HepG2 (cell line): ENCODE results near the gene EFNA3. TPM values are rescaled to one million over a fixed set of nuclear protein-coding genes. Genes with fewer than 3 reads are reported as not detected.

Experiments used
- EHMT2 ChIP-seq: fragments of 200-600 bp; sonication (generic); IDR thresholded peaks from 2 replicates; pipeline ENCODE4 v1.7.0; 2017; ENCODE audit warnings: antibody characterized with exemption, low read depth, low read length, borderline replicate concordance
- ETV5 ChIP-seq: IDR thresholded peaks from 2 replicates; pipeline ENCODE4 v1.6.1; 2018; ENCODE audit warnings: missing biosample characterization, missing genetic modification reagents, inconsistent platforms, borderline replicate concordance
- FOXA1 ChIP-seq, 2 experiments: fragments of 450-650 bp in 1 of 2; sonication (generic) in 1 of 2; formaldehyde crosslinking in 1 of 2; IDR thresholded peaks; 2 replicates each; pipeline versions ENCODE4 v1.4.0 to v1.6.1; 2016 to 2020; ENCODE audit warnings: missing genetic modification reagents in 1 of 2
- GATA4 ChIP-seq: sonication (generic); IDR thresholded peaks from 2 replicates; pipeline ENCODE4 v1.6.1; 2016; ENCODE audit warnings: antibody characterized with exemption, low read depth, borderline replicate concordance
- TRAFD1 ChIP-seq: sonication (generic); formaldehyde crosslinking; IDR thresholded peaks from 2 replicates; pipeline ENCODE4 v1.5.1; 2020; ENCODE audit warnings: missing genetic modification reagents, mild to moderate bottlenecking, borderline replicate concordance
- ZFP82 ChIP-seq: sonication (generic); formaldehyde crosslinking; IDR thresholded peaks from 2 replicates; pipeline ENCODE4 v1.5.1; 2020; ENCODE audit warnings: mild to moderate bottlenecking, missing genetic modification reagents, borderline replicate concordance
- ZKSCAN8 ChIP-seq: IDR thresholded peaks from 2 replicates; pipeline ENCODE4 v1.6.1; 2016; ENCODE audit warnings: borderline replicate concordance, missing genetic modification reagents, missing compliant biosample characterization
- ZNF460 ChIP-seq: sonication (generic); formaldehyde crosslinking; IDR thresholded peaks from 2 replicates; pipeline ENCODE4 v1.5.1; 2020; ENCODE audit warnings: missing genetic modification reagents, mild to moderate bottlenecking, borderline replicate concordance
- ZNF784 ChIP-seq: sonication (generic); formaldehyde crosslinking; IDR thresholded peaks from 2 replicates; pipeline ENCODE4 v1.5.1; 2020; ENCODE audit warnings: missing genetic modification reagents, mild to moderate bottlenecking, borderline replicate concordance
- ZSCAN30 ChIP-seq: sonication (generic); formaldehyde crosslinking; IDR thresholded peaks from 2 replicates; pipeline ENCODE4 v1.5.0; 2020; ENCODE audit warnings: mild to moderate bottlenecking, missing genetic modification reagents
- ZSCAN9 ChIP-seq: IDR thresholded peaks from 2 replicates; pipeline ENCODE4 v1.6.1; 2016; ENCODE audit warnings: borderline replicate concordance
- polyA plus RNA-seq, 8 experiments: library from polyadenylated mRNA; depleted of rRNA in 3 of 8; stranded (reverse) in 7 of 8; unstranded in 1 of 8; fragments of >200 nt; fragmentation: Illumina TruSeq in 4 of 8; extraction: Trizol in 4 of 8; gene quantifications; 2 replicates each; pipeline versions ENCODE4 v1.2.1 to v1.2.3, GENCODE V29; 2011 to 2016; ENCODE audit warnings: low read depth in 4 of 8, missing spikeins in 1 of 8, mixed read lengths in 1 of 8; ENCODE audit not compliant: insufficient read depth in 1 of 8
- total RNA-seq, 5 experiments: library from RNA; depleted of rRNA; stranded (reverse); fragments of >200 nt; fragmentation: Illumina TruSeq; extraction: Trizol; gene quantifications; 2 replicates each; pipeline ENCODE4 v1.2.3, GENCODE V29; 2016; ENCODE audit warnings: low read depth in 1 of 5
- TF ChIP-seq, protein P1 (sequence below): sonication (generic); formaldehyde crosslinking; IDR thresholded peaks from 2 replicates; pipeline ENCODE4 v1.5.0; 2020; ENCODE audit warnings: missing genetic modification reagents, mild to moderate bottlenecking, borderline replicate concordance
- TF ChIP-seq, protein P2 (sequence below): sonication (generic); formaldehyde crosslinking; IDR thresholded peaks from 2 replicates; pipeline ENCODE4 v1.9.0; 2021; ENCODE audit warnings: missing genetic modification reagents, borderline replicate concordance
- TF ChIP-seq, protein P3 (sequence below): sonication (generic); formaldehyde crosslinking; IDR thresholded peaks from 2 replicates; pipeline ENCODE4 v1.4.0; 2020; ENCODE audit warnings: low read depth, missing genetic modification reagents

The EFNA3 gene
- total and polyA plus RNA-seq, 2 of the 13 experiments (the other 11 are each of a cell fraction or from before 2014, with no cell fraction given), result 1.0 to 5.7 TPM

GRCh38 chr1:155125946-155126555 lies 47.4 kb downstream of the EFNA3 start (continued):
- TF ChIP-seq TRAFD1 (CRISPR knock-in tag) (peak; percentile 97), ZKSCAN8 (CRISPR knock-in tag) (peak; percentile 95), GATA4 (peak; percentile 75; the same call in 1 of the 2 replicates), ZFP82 (peak; percentile 66; the same call in 1 of the 2 replicates), FOXA1 (IDR thresholded peaks at IDR 0.05) (no peak), FOXA1 (CRISPR knock-in tag; IDR thresholded peaks at IDR 0.05) (peak; percentile 72), EHMT2 (no peak), ETV5 (peak; percentile 85; the same call in 1 of the 2 replicates), ZNF784 (peak; percentile 72), ZSCAN9 (CRISPR knock-in tag) (peak; percentile 98), ZNF460 (CRISPR knock-in tag) (peak; percentile 65; the same call in 1 of the 2 replicates), ZSCAN30 (CRISPR knock-in tag) (no peak; the same call in 1 of the 2 replicates)
- TF ChIP-seq, protein P1, sequence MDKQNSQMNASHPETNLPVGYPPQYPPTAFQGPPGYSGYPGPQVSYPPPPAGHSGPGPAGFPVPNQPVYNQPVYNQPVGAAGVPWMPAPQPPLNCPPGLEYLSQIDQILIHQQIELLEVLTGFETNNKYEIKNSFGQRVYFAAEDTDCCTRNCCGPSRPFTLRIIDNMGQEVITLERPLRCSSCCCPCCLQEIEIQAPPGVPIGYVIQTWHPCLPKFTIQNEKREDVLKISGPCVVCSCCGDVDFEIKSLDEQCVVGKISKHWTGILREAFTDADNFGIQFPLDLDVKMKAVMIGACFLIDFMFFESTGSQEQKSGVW, result peak; percentile 66; the same call in 1 of the 2 replicates
- TF ChIP-seq, protein P2, sequence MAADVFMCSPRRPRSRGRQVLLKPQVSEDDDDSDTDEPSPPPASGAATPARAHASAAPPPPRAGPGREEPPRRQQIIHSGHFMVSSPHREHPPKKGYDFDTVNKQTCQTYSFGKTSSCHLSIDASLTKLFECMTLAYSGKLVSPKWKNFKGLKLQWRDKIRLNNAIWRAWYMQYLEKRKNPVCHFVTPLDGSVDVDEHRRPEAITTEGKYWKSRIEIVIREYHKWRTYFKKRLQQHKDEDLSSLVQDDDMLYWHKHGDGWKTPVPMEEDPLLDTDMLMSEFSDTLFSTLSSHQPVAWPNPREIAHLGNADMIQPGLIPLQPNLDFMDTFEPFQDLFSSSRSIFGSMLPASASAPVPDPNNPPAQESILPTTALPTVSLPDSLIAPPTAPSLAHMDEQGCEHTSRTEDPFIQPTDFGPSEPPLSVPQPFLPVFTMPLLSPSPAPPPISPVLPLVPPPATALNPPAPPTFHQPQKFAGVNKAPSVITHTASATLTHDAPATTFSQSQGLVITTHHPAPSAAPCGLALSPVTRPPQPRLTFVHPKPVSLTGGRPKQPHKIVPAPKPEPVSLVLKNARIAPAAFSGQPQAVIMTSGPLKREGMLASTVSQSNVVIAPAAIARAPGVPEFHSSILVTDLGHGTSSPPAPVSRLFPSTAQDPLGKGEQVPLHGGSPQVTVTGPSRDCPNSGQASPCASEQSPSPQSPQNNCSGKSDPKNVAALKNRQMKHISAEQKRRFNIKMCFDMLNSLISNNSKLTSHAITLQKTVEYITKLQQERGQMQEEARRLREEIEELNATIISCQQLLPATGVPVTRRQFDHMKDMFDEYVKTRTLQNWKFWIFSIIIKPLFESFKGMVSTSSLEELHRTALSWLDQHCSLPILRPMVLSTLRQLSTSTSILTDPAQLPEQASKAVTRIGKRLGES (CRISPR knock-in tag), result peak; percentile 50; the same call in 1 of the 2 replicates
- TF ChIP-seq, protein P3, sequence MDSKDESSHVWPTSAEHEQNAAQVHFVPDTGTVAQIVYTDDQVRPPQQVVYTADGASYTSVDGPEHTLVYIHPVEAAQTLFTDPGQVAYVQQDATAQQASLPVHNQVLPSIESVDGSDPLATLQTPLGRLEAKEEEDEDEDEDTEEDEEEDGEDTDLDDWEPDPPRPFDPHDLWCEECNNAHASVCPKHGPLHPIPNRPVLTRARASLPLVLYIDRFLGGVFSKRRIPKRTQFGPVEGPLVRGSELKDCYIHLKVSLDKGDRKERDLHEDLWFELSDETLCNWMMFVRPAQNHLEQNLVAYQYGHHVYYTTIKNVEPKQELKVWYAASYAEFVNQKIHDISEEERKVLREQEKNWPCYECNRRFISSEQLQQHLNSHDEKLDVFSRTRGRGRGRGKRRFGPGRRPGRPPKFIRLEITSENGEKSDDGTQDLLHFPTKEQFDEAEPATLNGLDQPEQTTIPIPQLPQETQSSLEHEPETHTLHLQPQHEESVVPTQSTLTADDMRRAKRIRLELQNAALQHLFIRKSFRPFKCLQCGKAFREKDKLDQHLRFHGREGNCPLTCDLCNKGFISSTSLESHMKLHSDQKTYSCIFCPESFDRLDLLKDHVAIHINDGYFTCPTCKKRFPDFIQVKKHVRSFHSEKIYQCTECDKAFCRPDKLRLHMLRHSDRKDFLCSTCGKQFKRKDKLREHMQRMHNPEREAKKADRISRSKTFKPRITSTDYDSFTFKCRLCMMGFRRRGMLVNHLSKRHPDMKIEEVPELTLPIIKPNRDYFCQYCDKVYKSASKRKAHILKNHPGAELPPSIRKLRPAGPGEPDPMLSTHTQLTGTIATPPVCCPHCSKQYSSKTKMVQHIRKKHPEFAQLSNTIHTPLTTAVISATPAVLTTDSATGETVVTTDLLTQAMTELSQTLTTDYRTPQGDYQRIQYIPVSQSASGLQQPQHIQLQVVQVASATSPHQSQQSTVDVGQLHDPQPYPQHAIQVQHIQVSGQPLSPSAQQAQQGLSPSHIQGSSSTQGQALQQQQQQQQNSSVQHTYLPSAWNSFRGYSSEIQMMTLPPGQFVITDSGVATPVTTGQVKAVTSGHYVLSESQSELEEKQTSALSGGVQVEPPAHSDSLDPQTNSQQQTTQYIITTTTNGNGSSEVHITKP (CRISPR knock-in tag), result peak; percentile 87
